GM12873 (cell line): ENCODE data around the gene C20orf204.

Source experiments
- CTCF ChIP-seq: IDR thresholded peaks from 2 replicates; pipeline ENCODE4 v1.5.1; 2012; ENCODE audit warnings: low read depth, mild to moderate bottlenecking, moderate library complexity, low read length, control low read depth; ENCODE audit not compliant: insufficient read depth; ENCODE audit errors: missing control alignments

Gene C20orf204

DNA sequence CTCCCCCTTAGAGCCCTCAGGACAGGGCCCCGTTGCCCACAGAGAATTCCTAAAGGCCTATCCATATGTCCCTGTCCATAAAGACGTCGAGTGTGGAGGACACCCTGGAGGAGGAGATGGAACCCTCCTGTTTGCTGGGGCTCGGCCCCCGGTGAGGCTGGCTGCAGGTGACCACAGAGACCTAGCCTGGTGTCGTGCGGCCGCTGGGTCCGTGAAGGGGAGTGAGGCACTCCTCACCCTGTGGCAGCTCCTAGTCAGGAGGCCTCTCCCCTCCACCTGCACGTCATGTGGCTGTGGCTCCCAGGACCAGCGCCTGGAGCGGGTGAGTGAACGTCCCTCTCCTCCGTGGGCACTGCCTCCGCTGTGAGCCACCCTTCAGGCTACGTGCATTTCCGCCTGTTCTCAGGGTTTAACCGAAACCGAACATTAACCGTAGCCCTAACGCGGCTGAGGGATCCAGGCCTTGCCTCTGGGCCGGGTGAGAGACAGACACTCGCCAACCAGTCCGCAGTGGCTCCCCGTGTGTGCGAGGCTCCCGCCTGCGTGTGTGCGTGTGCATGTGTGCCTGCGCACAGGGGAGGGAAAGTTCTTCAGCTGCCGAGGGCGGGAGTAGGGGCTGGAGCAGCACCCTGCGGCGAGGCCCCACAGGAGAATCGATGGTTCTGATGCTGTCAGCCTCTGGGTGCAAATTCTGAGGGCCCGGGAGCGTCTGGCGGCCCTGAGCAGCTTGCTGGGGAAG is 21.1 kb downstream of the C20orf204 start:
- TF ChIP-seq CTCF, result no peak

DNA sequence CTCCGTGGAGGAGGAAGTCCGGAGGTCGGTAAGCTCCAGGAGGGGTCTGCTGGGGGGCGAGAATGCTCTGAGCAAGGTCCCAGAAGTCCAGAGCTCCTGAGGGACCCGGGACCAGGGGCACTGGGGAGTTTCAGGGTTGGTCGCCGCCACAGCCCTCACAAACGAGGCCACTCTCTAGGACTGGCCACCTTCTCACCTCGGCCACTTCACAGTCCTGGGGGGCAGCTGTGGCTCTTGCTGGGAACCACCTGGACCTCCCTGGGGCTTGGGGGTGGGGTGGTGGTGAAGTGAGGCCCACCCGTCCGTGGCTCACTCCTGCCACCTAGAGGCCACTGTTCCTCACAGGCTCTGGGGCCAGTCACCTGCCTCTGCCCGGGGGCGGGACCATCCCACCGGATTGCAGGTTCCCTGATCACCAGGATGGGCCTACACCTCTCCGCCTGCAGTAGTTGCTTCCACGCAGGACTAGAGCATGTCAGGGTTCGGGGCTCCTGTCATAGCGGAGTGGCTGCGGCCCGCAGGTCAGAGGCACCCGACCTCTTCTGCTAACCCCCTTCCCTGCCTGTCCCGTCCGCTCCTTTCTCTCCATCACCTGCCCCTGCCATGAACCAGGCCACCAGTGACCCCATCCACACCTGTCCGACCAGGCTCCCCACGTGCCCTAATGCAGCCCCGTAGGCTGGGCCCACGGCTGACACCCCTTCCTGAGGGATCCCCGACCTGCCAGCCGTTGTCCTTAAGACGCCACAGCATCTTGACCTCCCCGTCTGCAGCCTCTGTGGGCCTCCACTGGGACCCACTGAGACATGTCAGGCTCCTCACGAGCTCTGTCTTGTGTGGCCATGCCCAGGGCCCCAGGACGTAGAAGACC is 21.9 kb downstream of the C20orf204 start:
- TF ChIP-seq CTCF, result peak; percentile 95

DNA sequence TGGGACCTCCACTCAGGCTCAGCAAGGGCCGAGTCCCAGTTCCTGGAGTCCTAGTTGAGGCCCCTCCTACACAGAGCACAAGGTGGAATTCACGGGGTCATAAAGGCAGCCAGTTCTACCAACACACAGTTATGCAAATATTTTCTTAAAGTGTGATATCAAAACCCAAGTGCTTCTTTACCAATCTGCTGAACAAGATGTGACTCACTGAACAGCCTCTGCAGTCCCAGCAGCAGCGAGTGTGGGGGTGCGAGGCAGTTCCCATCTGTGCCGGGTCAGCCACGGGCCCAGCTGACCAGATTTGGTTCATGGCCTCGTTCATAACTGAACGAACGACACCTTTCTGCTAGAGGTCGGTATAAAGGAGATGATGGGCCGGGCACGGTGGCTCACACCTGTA is 22.6 kb downstream of the C20orf204 start:
- no peak for TF ChIP-seq CTCF

GRCh38 chr20:64062276-64062595 is 26.3 kb downstream of the C20orf204 start:
- TF ChIP-seq CTCF, result no peak

DNA sequence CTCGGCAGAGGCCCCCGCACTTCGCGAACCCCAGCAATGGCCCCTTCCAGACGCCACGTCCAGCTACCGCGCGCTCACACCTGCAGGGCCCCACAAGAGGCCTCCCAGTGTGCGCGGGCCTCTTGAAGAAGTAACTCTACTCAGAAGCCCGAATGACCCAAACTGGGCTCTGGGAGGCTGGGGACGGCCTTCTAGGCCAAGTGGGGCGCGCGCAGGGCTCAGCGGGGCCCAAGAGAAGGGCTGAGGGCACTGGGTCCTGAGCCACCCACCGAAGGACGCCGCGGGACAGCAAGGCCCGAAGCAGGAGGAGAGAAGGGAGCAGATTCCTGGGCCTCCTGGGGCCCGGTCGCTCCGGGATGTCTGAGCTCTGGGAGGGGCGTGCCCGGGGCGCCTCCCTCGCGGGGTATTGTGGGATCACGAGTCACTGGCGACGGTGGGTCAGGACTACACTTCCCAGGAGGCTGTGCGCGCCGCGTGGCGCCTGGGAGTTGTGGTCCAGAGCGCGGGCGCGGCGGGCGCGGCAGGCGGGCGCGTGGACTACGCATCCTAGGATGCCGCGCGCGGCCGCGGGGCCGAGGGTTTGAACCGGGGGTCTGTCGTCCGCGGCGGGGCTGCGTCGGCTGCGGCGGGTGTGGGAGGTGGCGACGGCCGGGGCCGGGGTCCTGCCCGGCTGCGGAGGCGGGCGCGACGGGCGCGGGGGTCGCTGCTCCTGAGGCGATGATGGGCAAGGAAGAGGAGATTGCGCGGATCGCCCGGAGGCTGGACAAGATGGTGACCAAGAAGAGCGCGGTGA is 26.8 kb downstream of the C20orf204 start, which contains the start of gene TCEA2:
Gene TCEA2, plus strand, starts transcription at position 603 of the 793 bp plus-strand sequence. Its CDS starts 115 bp downstream, at position 718.
- TF ChIP-seq CTCF, result no peak

- no peak for TF ChIP-seq CTCF
Measured at GRCh38 chr20:64063389-64064144, 27.6 kb downstream of the C20orf204 start.
